Adrenal gland (tissue), 12 donors: ENCODE results near the gene TDRD12. TPM values are rescaled to one million over a fixed set of nuclear protein-coding genes. Genes with fewer than 3 reads are reported as not detected.

Experiments used
- DNase-seq, 7 donors: peaks; one replicate each; pipeline ENCODE4 v3.0.0-alpha.2; 2019 to 2020
- H3K27ac ChIP-seq, 5 donors: fragments of 200-600 bp; sonication (generic) in 4 of 5; 1 replicate in 3 of 5; 2 replicates in 2 of 5; pipeline versions ENCODE4 v1.5.1 to v1.8.0; 2016 to 2020; ENCODE audit warnings: mild to moderate bottlenecking in 1 of 5
- H3K27me3 ChIP-seq: fragments of 200-600 bp; 2 replicates; pipeline ENCODE4 v1.8.0; 2021
- H3K36me3 ChIP-seq, 2 donors: fragments of 200-600 bp; replicated peaks in 1 of 2; 1 replicate in 1 of 2; 2 replicates in 1 of 2; pipeline versions ENCODE4 v1.5.1 to v1.8.0; 2018 to 2022
- H3K4me1 ChIP-seq, 2 donors: fragments of 200-600 bp; replicated peaks in 1 of 2; 1 replicate in 1 of 2; 2 replicates in 1 of 2; pipeline versions ENCODE4 v1.5.1 to v1.8.0; 2018 to 2021
- H3K4me3 ChIP-seq, 4 donors: fragments of 200-600 bp; sonication (generic) in 3 of 4; one replicate each; pipeline ENCODE4 v1.5.1; 2016 to 2018
- H3K9me3 ChIP-seq, 3 donors: fragments of 200-600 bp; sonication (generic) in 1 of 3; replicated peaks in 1 of 3; 1 replicate in 2 of 3; 2 replicates in 1 of 3; pipeline versions ENCODE4 v1.5.1 to v1.8.0; 2016 to 2021
- CTCF ChIP-seq, 6 experiments: fragments of 450-650 bp in 4 of 6; fragments of 200-600 bp in 2 of 6; sonication (generic) in 1 of 6; IDR thresholded peaks; 1 replicate in 5 of 6; 2 replicates in 1 of 6; pipeline versions ENCODE4 v1.5.1 to v1.8.0; 2016 to 2021; ENCODE audit warnings: antibody characterized with exemption in 6 of 6, mild to moderate bottlenecking in 2 of 6, moderate library complexity in 1 of 6
- POLR2A ChIP-seq, 2 donors: fragments of 450-650 bp; IDR thresholded peaks; one replicate each; pipeline ENCODE4 v1.6.1; 2017; ENCODE audit warnings: antibody characterized with exemption in 2 of 2, mild to moderate bottlenecking in 2 of 2, moderate library complexity in 1 of 2
- WGBS, 4 donors: extraction: QIAGEN DNeasy Blood & Tissue Kit in 2 of 4; methylation state at CpG; one replicate each; pipeline versions ENCODE4 v1.1.5 to v1.1.7; 2013 to 2017; 5-methylcytosine and 5-hydroxymethylcytosine counted together
- intact Hi-C, 2 donors: fragments of 100-400 bp; cut with DNase I; formaldehyde crosslinking; loops; one replicate each; pipeline versions ENCODE4 v1.14.1 to v1.15.0; 2022 to 2023
- polyA plus RNA-seq, 3 donors: library from polyadenylated mRNA; stranded (reverse); fragments of 200-250 nt in 2 of 3; fragments of 350-450 nt in 1 of 3; fragmentation: Illumina TruSeq in 1 of 3; extraction: RNeasy Lipid Tissue Mini Kit (QIAGEN cat#74804) in 1 of 3; gene quantifications; one replicate each; pipeline ENCODE4 v1.2.3, GENCODE V29; 2013 to 2014
- total RNA-seq, 9 donors: library from RNA; depleted of rRNA in 4 of 9; stranded (reverse); fragments of >200 nt in 4 of 9; fragments of 120-200 nt in 1 of 9; fragmentation: NEBNext Ultra II Directional in 1 of 9; extraction: Animal tissue kit (Norgen Biotek cat#: 25700) in 1 of 9; gene quantifications; one replicate each; pipeline versions ENCODE4 v1.1.0 to v1.2.4, GENCODE V29; 2013 to 2023
- donor health status: healthy with polysubstance abuse.
- donor health status: Bipolar disorder and iron deficiency.
- donor health status: DM: yes; HTN: yes; CAD: no.
- donor health status: DM: no; HTN: no; CAD: no.
- donor health status: DM: no; HTN: no; CAD: no.
- donor health status: DM: yes; HTN: yes; CAD: no.

The TDRD12 gene
- total and polyA plus RNA-seq, 12 donors: 0.08 to 3.7 (median 1.1) TPM; not detected in 2

GRCh38 chr19:32809254-32809653 is 89.7 kb downstream of the TDRD12 start:
- Histone ChIP-seq H3K4me3 (no peak overlapping the region), H3K27ac (no peak overlapping the region), H3K36me3 (no peaks in the 10 kb centered on the region), H3K4me1 (peaks cover 2 to 16% of the 10 kb centered on the region in 2 donors), H3K27me3 (no peaks in the 10 kb centered on the region), H3K9me3 (no peaks in the 10 kb centered on the region)
- intact Hi-C loops: no loop called here
- TF ChIP-seq POLR2A (IDR thresholded peaks at IDR 0.05): no peak
- no peak for TF ChIP-seq CTCF (IDR thresholded peaks at IDR 0.05)
- peak in 3 of 7 donors; percentile 6 to 26 (median 24) for DNase-seq
- 46 to 55% (median 51%) methylated on average over 5 of the region's 5 CpGs for WGBS, 4 donors

DNA sequence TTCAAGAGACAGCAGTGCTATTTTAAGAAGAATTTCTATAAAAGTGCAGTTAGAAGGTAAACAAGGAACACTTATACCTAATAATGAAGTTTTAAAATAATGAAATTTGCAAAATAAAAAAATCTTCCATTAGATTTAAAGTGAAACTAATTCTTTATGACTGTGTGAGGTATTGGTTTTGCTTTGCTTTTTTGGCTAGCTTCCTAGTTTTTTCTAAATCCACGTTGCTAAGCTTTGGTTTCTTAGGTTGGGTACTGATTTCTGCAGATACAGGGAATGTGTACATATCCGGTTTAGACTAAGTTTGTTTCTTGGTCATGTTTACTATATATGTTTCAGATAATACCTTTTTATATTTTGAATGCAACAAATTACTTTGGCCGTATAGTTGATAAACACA is 90.2 kb downstream of the TDRD12 start:
- Histone ChIP-seq H3K9me3 (no peaks in the 10 kb centered on the region), H3K27ac (no peak overlapping the region), H3K4me3 (no peak overlapping the region), H3K27me3 (no peaks in the 10 kb centered on the region), H3K4me1 (peaks cover 2 to 17% of the 10 kb centered on the region in 2 donors), H3K36me3 (no peaks in the 10 kb centered on the region)
- intact Hi-C loops: no loop called here
- TF ChIP-seq CTCF (IDR thresholded peaks at IDR 0.05): no peak
- TF ChIP-seq POLR2A (IDR thresholded peaks at IDR 0.05): no peak
- WGBS, 4 donors: 41 to 46% (median 45%) methylated on average over 3 of the region's 3 CpGs
- DNase-seq: no peak

GRCh38 chr19:32810452-32810851 is 90.9 kb downstream of the TDRD12 start:
- WGBS, 4 donors: 55 to 68% (median 60%) methylated on average over 9 of the region's 9 CpGs
- TF ChIP-seq POLR2A (IDR thresholded peaks at IDR 0.05): no peak
- TF ChIP-seq CTCF (IDR thresholded peaks at IDR 0.05): no peak

DNA sequence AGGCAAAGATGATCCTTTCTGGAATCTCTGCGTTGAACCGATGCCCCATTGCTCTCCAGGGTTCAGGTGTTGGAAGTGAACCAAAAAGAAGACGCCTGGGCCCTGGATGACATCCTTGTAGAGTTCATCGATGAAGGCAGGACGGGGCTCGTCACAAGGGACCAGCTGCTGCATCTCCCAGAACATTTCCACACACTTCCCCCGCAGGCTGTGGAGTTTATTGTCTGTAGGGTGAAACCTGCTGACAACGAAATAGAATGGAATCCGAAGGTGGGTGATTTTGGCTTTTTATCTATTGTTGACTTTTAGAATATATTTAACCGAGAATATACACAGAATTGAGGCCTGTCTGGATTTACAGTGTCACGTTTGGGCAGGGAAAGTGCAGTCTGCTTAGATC is 91.6 kb downstream of the TDRD12 start:
- intact Hi-C loops: no loop called here
- Histone ChIP-seq H3K4me1 (peaks cover 2 to 17% of the 10 kb centered on the region in 2 donors), H3K4me3 (no peak overlapping the region), H3K9me3 (no peaks in the 10 kb centered on the region), H3K27me3 (no peaks in the 10 kb centered on the region), H3K27ac (no peak overlapping the region), H3K36me3 (no peaks in the 10 kb centered on the region)
- TF ChIP-seq POLR2A (IDR thresholded peaks at IDR 0.05): no peak
- no peak for TF ChIP-seq CTCF (IDR thresholded peaks at IDR 0.05)
- WGBS, 4 donors: 88 to 94% (median 91%) methylated on average over 11 of the region's 11 CpGs
- DNase-seq: no peak

More at GRCh38 chr19:32810452-32810851, 90.9 kb downstream of the TDRD12 start:
- Histone ChIP-seq H3K4me1 (peaks cover 2 to 17% of the 10 kb centered on the region in 2 donors), H3K27ac (no peak overlapping the region), H3K9me3 (no peaks in the 10 kb centered on the region), H3K27me3 (no peaks in the 10 kb centered on the region), H3K36me3 (no peaks in the 10 kb centered on the region), H3K4me3 (no peak overlapping the region)
- intact Hi-C loops: no loop called here
- DNase-seq: peak in 1 of 7 donors; percentile 18
